ENCODE data around the gene NEURL1. TPM values are rescaled to one million over a fixed set of nuclear protein-coding genes. Genes with fewer than 3 reads are reported as not detected.

NEURL1 gene
- total and polyA plus RNA-seq, 2 donors (not counting 1 experiment from before 2014, with no cell fraction given): 0.30 to 0.57 TPM

DNA sequence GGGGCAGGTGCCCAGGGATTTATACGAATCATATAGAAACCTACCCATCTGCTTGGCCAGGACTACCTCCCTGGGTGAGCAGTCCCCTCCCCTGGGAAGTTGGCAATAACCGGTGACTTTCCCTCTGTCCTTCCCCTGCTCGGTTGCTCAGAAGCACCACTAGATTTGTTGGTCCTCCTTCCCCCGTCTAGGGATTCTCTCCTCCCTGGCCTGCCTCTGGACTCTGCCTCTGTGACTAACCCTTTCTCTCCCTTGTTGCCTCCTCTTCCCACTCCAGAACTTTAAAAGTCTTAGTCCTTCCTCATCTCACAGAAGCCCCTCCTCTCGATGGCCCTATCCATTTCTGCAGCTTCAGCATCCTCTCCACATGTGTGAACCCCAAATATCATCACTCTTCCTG is 24.3 kb upstream of the NEURL1 start:
- H3K9ac ChIP-seq (ENCODE audit: low read length): no peak overlapping the region
- ATAC-seq (ENCODE audit: low read depth) (no peak), DNase-seq (no peak)
- peaks cover 40 to 75% of the 10 kb centered on the region in 2 donors for H3K4me1 ChIP-seq (ENCODE audit: control insufficient read depth in 2 of 2, insufficient read depth in 2 of 2, low read length in 2 of 2)
- 65% methylated on average over 5 of the region's 5 CpGs for WGBS (ENCODE audit: insufficient coverage)
- H3K4me1 Mint-ChIP-seq: peaks cover 74% of the 10 kb centered on the region
- H3K27me3 ChIP-seq (replicated peaks in 1 of 4; ENCODE audit: control extremely low read depth in 1 of 4, control insufficient read depth in 3 of 4, insufficient read depth in 4 of 4, low read length in 3 of 4): no peaks in the 10 kb centered on the region
- H2AFZ ChIP-seq (ENCODE audit: insufficient read depth, low read depth, low read length, poor library complexity, severe bottlenecking): no peak overlapping the region
- H3K27ac ChIP-seq (ENCODE audit: low read length in 2 of 2): peak overlapping the region in 1 of 2 donors; percentile 1
- no peak overlapping the region for H3K4me2 ChIP-seq (replicated peaks; ENCODE audit: low read depth, low read length, poor library complexity, severe bottlenecking)
- no peak overlapping the region for H3K4me3 ChIP-seq (ENCODE audit: control extremely low read depth in 1 of 5, extremely low read depth in 1 of 5, insufficient read depth in 1 of 5, low read depth in 2 of 5, low read length in 4 of 5)
- peak overlapping the region; percentile 11 for H3K4me3 Mint-ChIP-seq
- no peak for TF ChIP-seq CTCF (IDR thresholded peaks at IDR 0.05)
- no peak for TF ChIP-seq EZH2 (IDR thresholded peaks at IDR 0.05; ENCODE audit: borderline replicate concordance, insufficient read depth, low read depth, low read length, poor library complexity, severe bottlenecking)
- no peaks in the 10 kb centered on the region for H4K20me1 ChIP-seq (ENCODE audit: control insufficient read depth, insufficient read depth, low read length, poor library complexity, severe bottlenecking)
- H3K27me3 Mint-ChIP-seq: no peaks in the 10 kb centered on the region
- no peaks in the 10 kb centered on the region for H3K36me3 ChIP-seq (replicated peaks in 1 of 2; ENCODE audit: control extremely low read depth in 1 of 2, control insufficient read depth in 1 of 2, extremely low read depth in 1 of 2, insufficient read depth in 2 of 2, low read length in 1 of 2)
- no peaks in the 10 kb centered on the region for H3K79me2 ChIP-seq (ENCODE audit: control insufficient read depth, insufficient read depth, low read length)
- ChIA-PET POLR2A (no interaction called here), CTCF (interaction anchor here (1.0 to 1.8 kb wide), 4 partner anchors 16 to 53 kb away, joined by 3 to 8 read pairs (median 4); no protein-coding TSS in a partner anchor)
- peaks cover 0 to 6% (median 0%) of the 10 kb centered on the region in 3 donors for H3K9me3 ChIP-seq (ENCODE audit: control extremely low read depth in 1 of 3, control insufficient read depth in 2 of 3, insufficient read depth in 1 of 3, low read length in 2 of 3)
- peak overlapping the region; percentile 96 for H3K27ac Mint-ChIP-seq
- intact Hi-C loops (cut with micrococcal nuclease): no loop called here
- no peaks in the 10 kb centered on the region for H3K9me3 Mint-ChIP-seq (ENCODE audit: insufficient read depth)
